ENCODE results near the gene TLE7.

DNA sequence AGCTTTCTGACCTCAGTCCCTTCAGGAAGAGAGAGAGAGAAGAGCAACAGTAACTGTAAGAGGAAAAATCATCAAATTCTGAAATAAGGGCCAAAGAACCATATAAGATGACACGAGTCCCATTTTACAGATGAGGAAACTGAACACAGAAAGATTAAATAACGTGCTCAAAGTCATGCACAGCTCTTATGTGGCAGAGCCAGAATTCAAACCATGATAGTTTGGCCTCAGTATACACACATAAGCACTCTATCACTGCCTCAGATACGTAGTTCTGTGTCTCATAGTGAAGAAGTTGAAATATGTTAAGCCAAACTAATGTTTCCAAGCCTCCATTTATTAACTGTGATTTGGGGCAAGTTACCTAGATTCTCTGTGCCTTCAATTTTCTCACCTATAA lies 49.2 kb upstream of the TLE7 start:
- TF ChIP-seq, protein P1, sequence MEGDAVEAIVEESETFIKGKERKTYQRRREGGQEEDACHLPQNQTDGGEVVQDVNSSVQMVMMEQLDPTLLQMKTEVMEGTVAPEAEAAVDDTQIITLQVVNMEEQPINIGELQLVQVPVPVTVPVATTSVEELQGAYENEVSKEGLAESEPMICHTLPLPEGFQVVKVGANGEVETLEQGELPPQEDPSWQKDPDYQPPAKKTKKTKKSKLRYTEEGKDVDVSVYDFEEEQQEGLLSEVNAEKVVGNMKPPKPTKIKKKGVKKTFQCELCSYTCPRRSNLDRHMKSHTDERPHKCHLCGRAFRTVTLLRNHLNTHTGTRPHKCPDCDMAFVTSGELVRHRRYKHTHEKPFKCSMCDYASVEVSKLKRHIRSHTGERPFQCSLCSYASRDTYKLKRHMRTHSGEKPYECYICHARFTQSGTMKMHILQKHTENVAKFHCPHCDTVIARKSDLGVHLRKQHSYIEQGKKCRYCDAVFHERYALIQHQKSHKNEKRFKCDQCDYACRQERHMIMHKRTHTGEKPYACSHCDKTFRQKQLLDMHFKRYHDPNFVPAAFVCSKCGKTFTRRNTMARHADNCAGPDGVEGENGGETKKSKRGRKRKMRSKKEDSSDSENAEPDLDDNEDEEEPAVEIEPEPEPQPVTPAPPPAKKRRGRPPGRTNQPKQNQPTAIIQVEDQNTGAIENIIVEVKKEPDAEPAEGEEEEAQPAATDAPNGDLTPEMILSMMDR (IDR thresholded peaks at IDR 0.05), result no peak
- TF ChIP-seq POLR2A (IDR thresholded peaks at IDR 0.05), result no peak

Measured in right lobe of liver (tissue), 4 donors.